T47D (cell line): ENCODE data around the gene TNNT3.
"Not testable (repeated sequence)": the region's sequence is repeated elsewhere in the genome, so short reads cannot be mapped to it uniquely, and the experiment has no call there.

ENCODE experiments used
- DNase-seq, 2 experiments: peaks; one replicate each; pipeline versions ENCODE4 v3.0.0 to v3.0.0-alpha.2; 2011 to 2012; ENCODE audit warnings: low read depth in 1 of 2, low spot score in 1 of 2
- JUND ChIP-seq: IDR thresholded peaks from 2 replicates; pipeline ENCODE4 v1.6.1; 2012; ENCODE audit warnings: low read depth
- in situ Hi-C: cut with HindIII; loops from 2 replicates; pipeline ENCODE4 v1.10.0; 2016; ENCODE audit warnings: low sequenced_read_pairs, low pct_unique_long_range_greater_than_20kb

The TNNT3 gene

DNA sequence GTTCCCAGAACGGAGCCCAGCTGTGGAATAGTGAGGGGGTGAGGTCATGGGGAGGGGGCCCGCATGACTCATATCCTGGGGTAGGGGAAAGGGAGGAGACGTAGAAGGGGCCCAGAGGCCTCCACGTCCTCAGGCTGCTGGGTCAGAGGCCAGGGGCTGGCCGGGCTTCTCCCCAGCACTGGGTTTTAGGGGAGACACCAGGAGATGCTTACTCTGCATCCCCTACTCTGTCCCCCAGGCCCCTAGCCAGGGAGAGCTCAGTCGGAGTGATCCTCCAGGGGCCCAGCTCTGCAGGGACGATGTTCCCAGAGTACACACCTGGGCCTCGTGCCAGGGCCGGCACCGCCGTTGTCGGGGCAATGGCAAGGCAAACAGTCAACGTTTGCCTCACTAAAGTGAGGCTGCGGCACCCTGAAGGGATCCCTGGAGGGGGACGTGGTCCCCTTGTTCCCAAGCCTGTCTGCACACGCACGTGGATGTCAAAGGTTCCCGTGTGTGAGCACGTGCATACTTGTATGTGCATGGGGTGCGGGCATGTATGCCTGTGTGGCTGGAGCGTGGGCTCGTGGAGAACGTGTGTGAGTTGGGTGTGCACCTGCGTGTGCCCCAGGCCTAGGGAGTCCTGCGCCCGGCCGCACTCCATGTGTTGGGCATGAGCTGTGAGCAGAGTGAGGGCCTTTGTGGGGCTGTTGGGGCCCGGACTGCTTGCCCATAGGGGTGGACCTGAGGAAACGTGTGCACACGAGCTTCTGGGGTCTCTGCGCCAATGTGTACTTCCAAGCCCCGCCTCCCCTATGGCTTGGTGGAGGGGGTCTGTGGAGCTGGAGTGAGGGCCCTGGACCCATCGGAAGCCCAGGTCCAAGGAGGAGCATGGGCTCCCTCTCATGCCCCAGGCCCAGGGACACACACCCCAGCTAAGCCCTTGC is 42.0 kb upstream of the TNNT3 start:
- no peak for DNase-seq
- in situ Hi-C loops: no loop called here

DNA sequence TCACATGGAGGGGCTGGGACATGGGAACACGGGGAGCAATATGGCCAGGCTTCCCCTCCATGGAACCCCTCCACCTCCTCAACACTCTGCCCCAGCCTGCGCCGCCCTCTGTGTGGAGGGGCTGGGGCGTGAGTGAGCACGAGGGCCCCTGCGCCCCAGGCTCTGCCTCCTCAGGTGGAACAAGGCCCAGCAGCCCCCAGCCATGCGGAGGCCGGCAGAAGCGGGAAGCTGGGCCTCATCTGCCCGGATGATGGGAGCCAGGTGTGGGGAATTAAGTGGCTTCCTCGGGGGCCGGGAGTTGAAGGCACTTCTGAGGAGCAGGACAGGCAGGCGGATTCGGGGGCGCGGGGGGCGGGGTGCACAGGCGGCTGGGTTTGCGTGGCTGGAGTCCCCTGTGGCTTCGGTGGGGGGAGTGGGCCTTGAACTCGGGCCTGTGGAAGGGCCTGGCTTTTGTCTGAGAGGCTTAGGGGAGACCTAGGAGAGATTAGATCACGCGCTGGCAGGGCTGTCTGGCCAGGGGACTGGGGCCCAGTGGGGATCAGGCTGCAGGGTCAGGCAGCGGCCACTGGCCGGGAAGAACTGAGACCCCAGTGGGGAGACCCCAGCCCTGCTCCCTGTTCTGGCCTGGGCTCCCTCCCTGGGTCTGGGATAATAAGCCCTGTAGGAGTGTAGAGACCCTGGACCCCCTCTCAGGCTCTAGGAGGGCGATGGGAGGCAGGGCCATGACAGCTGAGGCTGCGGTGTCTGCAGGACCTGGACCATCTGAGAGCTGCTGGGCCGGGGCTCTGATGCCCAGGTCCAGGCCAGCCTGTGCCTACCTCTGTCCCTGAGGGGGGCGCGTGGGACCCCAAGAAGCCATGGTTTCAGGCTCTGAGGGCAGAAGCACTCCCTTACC is 41.1 kb upstream of the TNNT3 start:
- no peak for DNase-seq
- in situ Hi-C loops: no loop called here
- TF ChIP-seq JUND: no peak

More for the DNA sequence above, 42.0 kb upstream of the TNNT3 start:
- TF ChIP-seq JUND: no peak

DNA sequence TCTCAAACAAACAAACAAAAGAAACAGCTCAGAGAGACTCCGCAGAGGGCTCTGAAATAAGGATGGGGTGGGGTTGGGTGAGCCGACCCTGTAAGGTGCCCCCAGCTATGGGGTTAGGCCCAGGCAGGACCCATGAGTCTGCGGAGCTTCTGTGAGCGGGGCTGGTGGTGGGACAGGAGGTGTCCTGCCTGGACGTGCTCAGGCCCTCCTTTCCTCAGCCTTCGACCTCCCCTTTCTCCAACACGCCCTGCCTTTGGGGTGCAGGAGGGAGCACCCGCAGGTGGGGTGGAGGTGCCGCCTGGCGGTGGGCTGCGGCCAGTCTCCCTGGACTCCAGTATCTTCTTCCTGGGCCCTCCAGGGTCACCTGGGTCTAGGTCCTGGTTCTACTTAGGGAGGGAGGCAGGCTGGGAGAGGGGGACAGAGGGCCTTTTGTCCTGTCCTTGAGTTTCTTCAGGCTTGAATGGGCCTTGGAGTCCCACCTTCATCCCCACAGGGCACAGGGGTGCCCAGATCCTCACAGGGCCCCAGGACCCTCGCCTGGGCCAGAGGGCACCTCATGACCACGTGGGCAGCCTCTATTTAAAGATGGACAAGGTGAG is 40.1 kb upstream of the TNNT3 start:
- no peak for TF ChIP-seq JUND
- no peak for DNase-seq
- in situ Hi-C loops: no loop called here

DNA sequence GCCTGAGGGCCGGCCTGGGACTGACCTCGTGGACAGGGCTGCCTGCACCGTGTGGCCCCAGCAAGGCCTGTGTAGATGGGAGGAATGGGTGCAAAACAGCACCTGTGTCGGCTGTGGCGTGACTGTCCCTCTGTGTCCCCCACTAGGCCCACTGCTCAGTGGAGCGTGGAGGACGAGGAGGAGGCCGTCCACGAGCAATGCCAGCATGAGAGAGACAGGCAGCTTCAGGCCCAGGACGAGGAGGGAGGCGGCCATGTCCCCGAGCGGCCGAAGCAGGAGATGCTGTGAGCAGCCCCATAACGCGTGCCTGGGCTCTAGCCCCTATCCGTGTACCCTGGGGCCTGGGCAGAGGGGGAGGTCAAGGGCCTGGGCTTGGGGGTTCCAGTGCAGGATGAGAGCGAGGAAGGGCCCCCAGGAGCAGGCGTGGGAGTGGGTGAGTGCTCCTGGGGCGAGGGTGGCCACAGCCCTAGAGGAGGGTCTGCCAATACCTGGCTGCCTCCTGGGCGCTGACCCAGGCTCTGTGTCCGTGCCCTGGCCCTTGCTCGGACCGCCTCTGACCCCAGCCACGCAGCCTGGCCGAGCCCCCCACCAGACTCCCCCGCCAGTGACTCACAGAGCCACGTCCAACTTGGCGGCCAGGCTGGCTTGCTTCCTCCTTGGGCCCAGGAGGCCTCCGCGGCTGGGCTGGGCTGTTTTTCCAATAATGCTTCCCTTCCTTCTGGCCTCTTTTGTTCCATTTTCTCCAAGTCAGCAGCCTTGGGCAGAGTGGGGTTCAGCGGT is 39.4 kb upstream of the TNNT3 start:
- no peak for DNase-seq
- TF ChIP-seq JUND: no peak
- in situ Hi-C loops: no loop called here

DNA sequence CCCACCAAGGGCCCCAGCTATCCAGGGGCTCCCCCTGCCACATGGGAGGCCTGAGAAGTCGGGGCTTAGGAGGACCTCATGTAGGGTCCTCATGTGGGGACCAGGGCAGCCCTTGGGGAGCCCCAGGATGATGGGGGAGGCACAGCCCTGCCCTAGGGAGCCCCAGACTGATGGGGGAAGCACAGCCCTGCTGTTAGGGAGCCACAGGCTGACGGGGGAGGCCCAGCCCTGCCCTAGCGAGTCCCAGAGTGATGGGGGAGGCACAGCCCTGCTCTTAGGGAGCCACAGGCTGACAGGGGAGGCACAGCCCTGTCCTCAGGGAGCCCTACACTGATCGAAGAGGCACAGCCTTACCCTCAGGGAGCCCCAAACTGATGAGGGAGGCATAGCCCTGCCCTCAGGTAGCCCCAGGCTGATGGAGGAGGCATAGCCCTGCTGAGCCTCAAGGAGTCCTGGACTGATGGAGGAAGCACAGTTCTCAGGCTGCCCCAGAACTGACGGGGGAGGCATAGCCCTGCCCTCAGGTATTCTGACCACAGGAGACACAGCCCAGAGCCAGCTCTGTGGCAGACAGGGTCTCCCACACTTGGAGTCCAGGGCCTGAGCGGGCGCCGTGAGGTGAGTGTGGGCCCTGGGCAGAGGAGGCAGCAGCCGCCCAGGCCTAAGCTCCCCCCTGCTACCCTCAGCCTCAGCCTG is 38.6 kb upstream of the TNNT3 start:
- no peak for TF ChIP-seq JUND
- DNase-seq: no peak
- in situ Hi-C loops: no loop called here

DNA sequence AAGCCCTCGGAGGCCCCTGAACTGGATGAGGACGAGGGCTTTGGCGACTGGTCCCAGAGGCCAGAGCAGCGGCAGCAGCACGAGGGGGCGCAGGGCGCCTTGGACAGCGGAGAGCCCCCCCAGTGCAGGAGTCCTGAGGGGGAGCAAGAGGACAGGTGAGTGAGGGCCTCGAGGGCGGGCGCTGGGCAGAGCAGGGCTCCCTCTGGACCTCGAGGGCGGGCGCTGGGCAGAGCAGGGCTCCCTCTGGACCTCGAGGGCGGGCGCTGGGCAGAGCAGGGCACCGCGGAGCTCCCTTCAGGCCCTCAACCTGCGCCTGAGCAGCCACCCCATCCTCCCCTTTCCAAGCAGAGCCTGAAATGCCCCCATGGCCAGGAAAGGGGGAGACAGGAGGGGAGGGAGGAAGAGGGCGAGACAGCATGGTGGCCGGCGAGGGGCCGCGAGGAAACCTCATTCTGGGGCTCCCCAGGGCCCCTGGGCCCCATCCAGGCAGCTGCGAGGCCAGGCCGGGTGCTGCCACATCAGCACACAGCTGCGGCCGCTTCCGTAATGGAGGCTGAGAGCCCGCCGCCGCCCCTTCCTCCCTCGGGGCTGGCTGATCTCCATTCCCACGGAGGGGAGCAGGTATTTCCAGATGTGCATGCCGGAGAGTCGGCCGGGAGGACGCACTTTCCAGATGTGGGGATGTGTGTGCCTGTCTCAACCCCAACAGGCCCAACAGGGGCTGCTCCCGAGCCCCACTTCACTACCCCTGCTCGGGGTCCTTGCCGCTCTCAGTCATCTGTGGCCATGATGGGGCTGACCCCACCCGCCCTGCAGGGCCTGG is 37.9 kb upstream of the TNNT3 start:
- in situ Hi-C loops: no loop called here
- TF ChIP-seq JUND: no peak
- DNase-seq: no peak

DNA sequence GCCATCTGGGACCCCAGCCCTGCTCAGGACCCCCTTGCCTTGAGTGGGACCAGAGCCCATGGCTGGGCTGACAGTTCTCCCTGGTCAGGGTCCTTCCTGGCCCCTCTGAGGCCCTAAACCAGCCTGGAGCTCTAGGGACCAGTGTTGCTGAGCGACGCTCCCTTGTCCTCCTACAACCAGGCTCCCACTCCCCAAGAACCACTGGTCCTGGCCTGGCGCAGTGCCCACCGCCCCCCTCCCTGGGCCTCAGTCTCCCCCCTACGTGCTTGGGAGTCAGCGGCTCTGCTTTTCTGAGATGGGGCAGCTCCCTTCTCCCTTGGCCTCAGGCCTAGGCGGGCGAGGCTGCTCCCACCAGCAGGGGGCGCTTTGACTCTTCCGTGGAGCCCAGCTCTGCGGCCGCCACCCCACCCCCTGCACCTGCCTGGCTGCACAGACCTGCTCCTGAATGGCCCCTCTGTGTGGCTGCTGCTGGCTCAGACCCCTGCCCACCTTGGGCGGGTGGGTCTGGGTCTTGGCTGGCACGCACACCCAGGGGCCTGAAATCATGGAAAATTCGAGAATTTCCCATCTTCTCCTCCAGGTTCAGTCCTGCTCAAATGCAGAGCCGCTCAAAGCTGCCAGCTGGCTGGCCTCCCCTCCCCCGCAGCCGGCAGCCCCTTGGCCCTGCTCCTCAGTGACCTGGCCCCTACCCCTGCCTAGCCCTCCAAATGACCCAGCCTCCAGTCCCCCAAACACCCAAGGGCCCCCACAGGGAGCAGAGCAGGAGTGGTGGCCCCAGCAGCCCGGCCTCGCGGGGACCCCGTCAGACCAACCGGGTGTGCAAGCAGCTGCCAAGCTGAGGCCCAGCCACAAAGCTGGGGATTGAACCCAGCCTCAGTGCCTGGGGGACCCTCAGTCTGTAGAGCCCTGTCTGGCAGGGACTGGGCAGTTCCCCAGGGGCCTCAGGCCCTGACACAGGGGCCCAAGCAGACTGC is 37.0 kb upstream of the TNNT3 start:
- no peak for TF ChIP-seq JUND
- DNase-seq: peak; percentile 77 to 86
- in situ Hi-C loops: no loop called here

DNA sequence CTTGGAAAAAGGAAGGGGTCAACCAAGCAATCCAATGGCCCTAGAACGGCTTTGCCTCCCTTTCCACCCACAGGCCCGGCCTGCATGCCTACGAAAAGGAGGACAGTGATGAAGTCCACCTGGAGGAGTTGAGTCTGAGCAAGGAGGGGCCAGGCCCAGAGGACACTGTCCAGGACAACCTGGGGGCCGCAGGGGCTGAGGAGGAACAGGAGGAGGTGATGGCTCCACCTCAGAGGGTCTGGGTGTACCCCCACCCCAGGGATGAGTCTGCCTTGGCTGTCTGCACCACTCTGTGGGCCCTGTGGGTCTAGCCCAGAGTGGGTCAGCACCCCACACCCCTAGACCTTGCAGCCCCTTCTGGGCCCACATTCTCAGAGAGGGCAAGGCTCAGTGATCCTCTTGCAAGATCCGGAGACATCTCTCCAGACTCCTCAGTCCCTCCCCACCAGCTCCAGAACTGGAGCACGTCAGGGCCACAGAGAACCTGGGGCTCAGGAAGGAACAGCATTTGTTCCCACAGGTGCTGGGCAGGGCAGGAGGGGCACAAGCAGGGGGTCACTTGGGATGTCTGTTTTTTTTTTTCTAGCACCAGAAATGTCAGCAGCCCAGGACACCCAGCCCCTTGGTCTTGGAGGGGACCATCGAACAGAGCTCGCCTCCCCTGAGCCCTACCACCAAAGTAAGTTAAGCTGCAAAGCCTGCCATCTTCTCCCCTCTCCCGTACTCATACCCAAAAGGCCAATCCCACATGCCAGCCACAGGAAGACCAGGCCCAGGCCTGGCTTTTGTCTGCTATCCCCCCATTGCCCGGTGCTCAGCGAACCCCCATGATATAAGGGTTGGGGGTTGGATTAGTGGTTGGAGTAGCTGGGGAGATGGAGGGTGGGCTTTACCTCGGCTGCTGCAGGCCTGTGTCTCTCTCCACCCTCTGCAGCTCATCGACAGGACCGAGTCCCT is 35.9 kb upstream of the TNNT3 start:
- TF ChIP-seq JUND: no peak
- no peak for DNase-seq
- in situ Hi-C loops: no loop called here

DNA sequence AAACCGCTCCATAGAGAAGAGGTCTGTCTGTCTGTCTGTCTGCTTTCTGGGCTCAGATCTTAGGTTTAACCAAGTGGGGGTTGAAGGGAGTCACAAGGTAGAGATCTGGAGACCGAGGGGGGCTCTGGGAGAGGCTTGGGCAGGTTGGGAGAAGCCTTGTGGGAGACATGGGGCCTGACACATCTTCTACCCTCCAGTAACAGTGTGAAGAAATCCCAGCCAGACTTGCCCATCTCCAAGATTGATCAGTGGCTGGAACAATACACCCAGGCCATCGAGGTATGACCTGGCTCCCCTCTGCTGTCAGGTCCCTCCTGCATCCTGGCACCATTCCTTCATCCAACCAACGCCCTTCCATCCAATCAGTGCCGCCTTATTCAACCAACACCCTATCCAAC is 35.2 kb upstream of the TNNT3 start:
- TF ChIP-seq JUND: no peak
- in situ Hi-C loops: no loop called here

DNA sequence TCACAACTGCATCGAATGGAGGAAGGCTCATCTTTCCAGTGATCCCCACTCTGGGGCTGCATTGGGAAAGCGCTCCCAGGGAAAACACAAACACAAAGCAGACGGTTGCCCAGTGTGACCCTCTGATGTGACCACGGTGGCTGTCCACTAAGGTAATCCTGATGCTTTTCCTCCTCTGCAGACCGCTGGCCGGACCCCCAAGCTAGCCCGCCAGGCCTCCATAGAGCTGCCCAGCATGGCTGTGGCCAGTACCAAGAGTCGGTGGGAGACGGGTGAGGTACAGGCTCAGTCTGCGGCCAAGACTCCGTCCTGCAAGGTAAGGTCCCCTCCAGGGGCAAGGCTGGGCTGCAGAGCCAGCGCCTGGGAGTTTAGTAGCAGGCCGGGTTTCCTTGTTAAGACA is 33.0 kb upstream of the TNNT3 start:
- in situ Hi-C loops, DNase-seq: not testable (repeated sequence)

More for the DNA sequence above, 35.2 kb upstream of the TNNT3 start:
- no peak for DNase-seq
